Mucosa of gallbladder (tissue), 1 donor: Measurements from ENCODE around the gene NHSL1. TPM values are rescaled to one million over a fixed set of nuclear protein-coding genes. Genes with fewer than 3 reads are reported as not detected.

Experiments used
- DNase-seq: peaks from one replicate; pipeline ENCODE4 v3.0.0-alpha.2; 2020; ENCODE audit warnings: low spot score
- total RNA-seq: library from RNA; stranded (reverse); gene quantifications from one replicate; pipeline ENCODE4 v1.2.1, GENCODE V29; 2021
- donor health status: DM: no; HTN: no; CAD: no.

Gene NHSL1
- total RNA-seq, 1 donor from 2014 or later = 44.3 TPM

- DNase-seq = no peak
Observed at GRCh38 chr6:138465007-138465645, 34.2 kb downstream of the NHSL1 start.

DNA sequence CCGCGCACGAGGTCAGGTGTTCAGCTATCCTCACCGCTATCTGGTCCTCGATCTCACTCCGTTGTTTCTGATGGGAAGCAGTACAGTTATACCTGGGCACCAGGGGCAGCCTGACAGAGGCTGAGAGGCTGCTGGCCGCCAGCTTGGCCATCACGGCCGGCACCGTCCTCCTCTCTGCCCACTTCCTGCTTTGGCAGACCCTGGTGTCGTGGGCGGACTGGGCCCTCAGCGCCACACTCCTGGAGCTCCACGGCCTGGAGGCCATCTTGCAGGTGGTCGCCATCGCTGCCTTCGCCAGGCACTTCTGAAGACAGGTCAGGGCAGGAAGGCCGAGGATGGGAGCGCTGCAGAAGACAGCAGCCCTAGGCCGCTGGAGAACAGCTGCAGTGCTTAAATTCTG lies 35.2 kb downstream of the NHSL1 start:
- no peak for DNase-seq

DNA sequence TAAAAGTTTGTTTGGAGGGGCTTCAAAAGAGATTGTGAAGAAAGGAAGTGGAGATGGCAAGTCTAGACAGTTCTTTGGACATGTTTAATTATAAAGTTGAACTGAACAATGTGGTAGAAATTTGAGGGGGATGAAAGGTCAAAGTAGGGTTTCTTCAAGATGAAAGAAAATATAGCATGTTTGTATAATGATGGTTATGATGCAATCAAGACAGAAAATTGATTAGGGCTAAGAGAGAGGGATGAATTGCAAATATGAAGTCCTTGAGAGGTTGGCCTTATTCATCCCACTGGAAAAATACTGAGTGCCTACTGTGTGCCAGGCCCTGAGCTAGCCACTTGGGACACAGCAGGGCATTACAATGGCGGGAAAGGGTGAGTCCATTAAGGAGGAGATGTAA lies 37.6 kb downstream of the NHSL1 start:
- DNase-seq = no peak

- DNase-seq = no peak
Observed at GRCh38 chr6:138456401-138456790, 42.9 kb downstream of the NHSL1 start.

GRCh38 chr6:138455746-138456400 lies 43.4 kb downstream of the NHSL1 start:
- DNase-seq = no peak

DNA sequence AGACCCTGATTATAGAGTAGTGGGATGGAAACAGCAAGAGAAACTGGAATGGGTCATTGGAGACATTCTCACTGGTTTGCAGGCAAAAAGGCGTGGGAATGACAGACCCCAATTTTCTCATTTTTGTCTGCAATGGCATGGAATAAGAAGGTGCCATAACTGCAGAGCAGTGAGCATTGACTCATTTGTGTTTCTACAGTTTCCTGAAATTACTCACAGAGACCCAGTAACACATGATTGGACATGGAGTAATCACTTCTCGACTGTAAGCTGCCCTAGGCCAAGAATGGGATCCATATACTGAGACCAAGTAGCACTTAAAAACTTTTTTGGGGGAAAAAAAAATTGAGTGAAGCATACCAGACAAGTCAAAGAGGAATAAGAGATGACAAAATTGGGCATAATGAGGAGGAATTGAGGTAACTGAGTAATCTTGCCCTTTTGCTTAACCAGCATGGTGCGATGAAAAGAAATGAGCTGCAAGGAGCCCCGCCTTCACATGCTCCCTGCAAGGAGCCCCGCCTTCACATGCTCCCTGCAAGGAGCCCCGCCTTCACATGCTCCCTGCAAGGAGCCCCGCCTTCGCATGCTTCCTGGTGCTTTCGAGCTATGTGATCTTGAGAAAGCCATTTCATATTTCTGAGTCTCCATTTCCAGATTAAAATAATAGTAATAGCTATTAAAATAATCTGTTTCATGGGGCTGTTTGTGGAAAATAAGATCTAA lies 44.1 kb downstream of the NHSL1 start:
- DNase-seq = peak; percentile 66

GRCh38 chr6:138451043-138451442 lies 48.3 kb downstream of the NHSL1 start:
- DNase-seq = no peak

- no peak for DNase-seq
Observed at GRCh38 chr6:138450445-138450844, 48.8 kb downstream of the NHSL1 start.

GRCh38 chr6:138446821-138447220 lies 52.5 kb downstream of the NHSL1 start:
- no peak for DNase-seq

- no peak for DNase-seq
Observed at GRCh38 chr6:138443979-138444378, 55.3 kb downstream of the NHSL1 start.

- no peak for DNase-seq
Observed at GRCh38 chr6:138442663-138443062, 56.6 kb downstream of the NHSL1 start.

GRCh38 chr6:138441965-138442364 lies 57.3 kb downstream of the NHSL1 start:
- no peak for DNase-seq

GRCh38 chr6:138440758-138441357 lies 58.4 kb downstream of the NHSL1 start:
- no peak for DNase-seq

DNA sequence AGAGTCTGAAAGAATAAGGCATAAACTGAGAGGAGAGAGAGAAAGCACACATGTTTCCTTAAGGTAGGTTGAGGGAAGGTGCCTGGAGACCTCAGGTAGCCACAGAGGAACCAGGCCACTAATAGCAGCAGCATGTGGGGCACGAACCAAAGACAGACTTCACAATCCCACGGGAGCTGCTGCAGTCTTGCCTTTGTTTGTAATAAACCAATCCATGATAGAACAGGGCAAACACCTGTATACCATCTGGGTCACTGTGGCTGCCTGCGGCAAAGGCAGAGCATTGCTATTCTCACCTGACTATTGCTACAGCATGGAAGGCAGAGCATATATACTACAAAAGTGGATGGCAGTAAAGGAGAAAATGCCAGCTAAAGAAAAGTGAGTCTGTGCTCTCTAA lies 59.0 kb downstream of the NHSL1 start:
- DNase-seq = no peak

DNA sequence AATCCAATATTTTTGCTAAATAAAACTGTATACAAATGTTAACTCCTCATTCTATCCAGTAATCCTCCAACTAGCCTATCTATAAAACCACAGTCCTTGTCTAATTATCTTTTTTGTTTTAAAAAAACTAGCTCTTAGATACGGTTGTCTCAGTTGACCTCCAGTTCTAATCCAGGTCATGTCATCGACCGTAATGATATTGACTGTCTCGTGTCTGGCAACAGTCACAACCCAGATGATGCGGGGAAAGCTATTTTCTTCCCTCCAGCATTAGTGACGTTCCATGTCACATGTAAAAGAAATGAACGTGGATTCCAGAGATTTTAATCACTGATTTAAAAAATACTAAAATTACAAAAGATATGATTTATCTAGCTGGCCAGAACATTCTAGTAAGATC lies 59.7 kb downstream of the NHSL1 start:
- DNase-seq = no peak

- DNase-seq = no peak
Observed at GRCh38 chr6:138434925-138435324, 64.4 kb downstream of the NHSL1 start.

DNA sequence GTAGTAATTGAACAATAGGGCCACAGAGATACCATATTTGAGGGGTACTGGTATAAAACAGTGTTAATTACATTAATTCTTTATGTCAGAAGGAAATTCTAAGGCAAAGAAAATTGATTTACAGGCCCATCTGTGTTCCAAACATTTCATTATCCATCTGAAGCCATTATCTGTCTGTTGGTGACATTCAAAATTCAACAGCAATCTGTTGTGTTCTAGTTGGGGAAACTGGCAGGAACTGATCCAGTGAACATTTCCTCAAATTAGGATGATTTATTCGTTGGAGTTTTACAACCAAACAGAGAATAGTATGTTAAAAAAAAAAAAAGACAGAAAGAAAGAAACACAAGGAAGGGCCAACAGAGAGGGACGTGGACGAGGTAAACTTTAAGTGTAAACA lies 65.2 kb downstream of the NHSL1 start:
- no peak for DNase-seq

DNA sequence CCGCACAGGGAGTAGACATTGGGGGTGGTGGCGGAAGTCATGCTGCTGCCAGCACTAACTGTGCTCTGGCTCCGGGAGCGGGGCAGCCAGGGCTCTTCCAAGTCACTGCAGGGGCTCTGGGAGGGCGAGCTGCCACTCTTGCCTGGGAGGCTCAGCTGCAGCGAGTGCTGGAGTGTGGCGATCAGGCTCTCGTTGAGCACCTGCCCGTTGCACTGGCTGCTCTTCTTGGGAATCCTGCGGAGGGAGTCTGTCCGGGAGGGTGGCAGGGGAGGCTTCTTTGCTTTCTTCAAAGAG lies 67.3 kb downstream of the NHSL1 start:
- no peak for DNase-seq

- no peak for DNase-seq
Observed at GRCh38 chr6:138431256-138432062, 67.8 kb downstream of the NHSL1 start.

DNA sequence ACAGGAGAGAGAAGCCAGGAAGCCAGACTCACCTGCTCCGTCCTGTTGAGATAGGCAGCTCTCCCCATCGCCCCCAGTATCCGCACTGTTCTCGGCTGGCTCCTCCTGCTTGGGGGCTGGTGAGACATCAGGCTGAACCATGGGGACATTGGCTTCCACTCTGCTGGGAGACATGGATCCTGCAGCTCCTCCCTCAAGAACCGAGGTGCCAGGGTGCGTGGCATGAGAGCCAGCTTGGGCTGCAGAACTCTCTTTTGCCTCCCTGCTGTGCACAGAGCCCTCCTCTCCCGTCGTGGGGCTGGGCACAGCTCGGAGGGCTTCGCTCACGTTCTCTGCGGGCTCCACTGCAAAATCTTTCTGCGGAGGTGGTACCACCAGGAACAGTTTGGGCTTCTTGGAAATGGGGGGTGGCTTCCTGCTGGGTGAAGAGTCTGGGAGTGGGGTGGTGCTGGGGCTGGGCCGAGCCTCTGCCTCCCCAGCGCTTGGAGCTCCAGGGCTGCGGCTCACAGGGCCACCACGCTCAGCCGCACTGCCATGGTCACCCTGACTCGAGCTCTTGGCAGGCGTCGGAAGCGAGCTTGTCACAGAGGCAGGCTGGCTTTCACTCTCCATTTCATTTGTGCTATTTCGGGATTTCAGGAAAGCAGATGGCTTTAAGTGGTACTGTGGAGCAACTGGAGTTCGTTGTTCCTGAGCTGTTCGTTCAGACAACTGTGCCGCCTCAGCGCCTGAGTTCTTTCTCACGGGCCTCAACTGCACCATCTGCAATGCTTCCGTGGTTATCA lies 68.7 kb downstream of the NHSL1 start:
- DNase-seq = no peak

DNA sequence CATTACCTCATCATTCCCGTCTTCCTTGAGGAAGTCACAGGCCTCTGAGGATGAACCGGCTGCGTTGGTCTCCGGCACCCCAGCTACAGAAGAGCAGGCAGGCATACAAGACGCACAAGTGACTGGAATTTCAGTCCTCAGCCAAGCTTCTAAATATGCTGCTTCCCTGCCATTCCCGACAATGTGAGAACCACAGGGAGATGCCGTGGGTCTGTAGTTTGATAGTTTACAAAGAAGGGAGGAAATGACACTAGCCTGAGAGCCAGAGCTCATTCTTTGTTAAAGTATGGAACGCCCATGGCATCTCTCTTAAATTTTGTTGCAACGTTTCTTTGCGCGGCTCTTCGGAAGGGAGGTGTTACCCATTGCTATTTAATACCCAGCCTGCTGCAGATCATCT lies 69.5 kb downstream of the NHSL1 start:
- no peak for DNase-seq
